ENCODE results near the gene IDUA. TPM values are rescaled to one million over a fixed set of nuclear protein-coding genes. Genes with fewer than 3 reads are reported as not detected.
"Not testable (repeated sequence)": the region's sequence is repeated elsewhere in the genome, so short reads cannot be mapped to it uniquely, and the experiment has no call there.

IDUA gene
- 10 to 100 TPM in 3 of 8 experiments, 1 to 10 TPM in 4, under 1 TPM in 1; 0.88 to 17.4 (median 5.0) TPM for total RNA-seq

- Histone ChIP-seq H3K4me1 (replicated peaks in 1 of 2) (peaks cover 0 to 7% of the 10 kb centered on the region in 2 donors), H3K4me3 (peak within 1 kb of the TSS; percentile 47 to 98 (median 71)), H3K27ac (no peak within 1 kb of the TSS)
- ATAC-seq (replicated peaks in 6 of 8): peak; percentile 74 to 92 (median 88)
- 0% methylated on average over 1 of the region's 69 CpGs; no CpG with 5 or more reads in 9 of the 10 experiments for WGBS, 10 experiments
- in situ Hi-C loops (cut with MboI; ENCODE audit: low pct_unique_long_range_greater_than_20kb in 2 of 9, low sequenced_read_pairs in 9 of 9, unreplicated experiment in 9 of 9): no loop called here
These were observed at the start of gene IDUA for GRCh38 chr4:986879-987623. Gene IDUA (plus strand): TSS chr4:987044. CDS start chr4:987085, 41 bp downstream.

DNA sequence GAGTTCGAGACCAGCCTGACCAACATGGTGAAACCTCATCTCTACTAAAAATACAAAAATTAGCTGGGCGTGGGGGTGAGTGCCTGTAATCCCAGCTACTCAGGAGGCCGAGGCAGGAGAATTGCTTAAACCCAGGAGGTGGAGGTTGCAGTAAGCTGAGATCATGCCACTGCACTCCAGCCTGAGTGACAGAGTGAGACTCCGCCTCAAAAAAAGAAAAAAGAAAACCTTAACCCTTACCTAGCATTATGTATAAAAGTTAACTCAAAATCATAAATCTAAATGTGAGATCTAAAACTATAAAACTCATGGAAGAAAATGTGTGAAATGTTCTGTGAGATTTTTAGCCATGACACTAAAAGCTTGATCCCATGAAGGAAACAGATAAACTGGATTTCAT lies 47.3 kb upstream of the IDUA start:
- H3K27ac ChIP-seq; ATAC-seq (replicated peaks in 6 of 8); H3K4me3 ChIP-seq; H3K4me1 ChIP-seq (replicated peaks in 1 of 2); in situ Hi-C loops (cut with MboI; ENCODE audit: low pct_unique_long_range_greater_than_20kb in 2 of 9, low sequenced_read_pairs in 9 of 9, unreplicated experiment in 9 of 9): not testable (repeated sequence)
- WGBS, 10 experiments: 33 to 100% (median 83%) methylated on average over 1 to 4 of the region's 4 CpGs; no CpG with 5 or more reads in 4 of the 10 experiments

- in situ Hi-C loops (cut with MboI; ENCODE audit: low pct_unique_long_range_greater_than_20kb in 2 of 9, low sequenced_read_pairs in 9 of 9, unreplicated experiment in 9 of 9): no loop called here
- Histone ChIP-seq H3K4me1 (replicated peaks in 1 of 2) (no peaks in the 10 kb centered on the region), H3K27ac (no peak overlapping the region), H3K4me3 (no peak overlapping the region)
- WGBS, 10 experiments: 7 to 33% (median 19%) methylated on average over 2 to 10 of the region's 28 CpGs; no CpG with 5 or more reads in 5 of the 10 experiments
- ATAC-seq (replicated peaks in 6 of 8): peak in 4 of 8 experiments; percentile 34 to 77 (median 44)
These were observed 41.4 kb upstream of the IDUA start for GRCh38 chr4:945274-946102.

DNA sequence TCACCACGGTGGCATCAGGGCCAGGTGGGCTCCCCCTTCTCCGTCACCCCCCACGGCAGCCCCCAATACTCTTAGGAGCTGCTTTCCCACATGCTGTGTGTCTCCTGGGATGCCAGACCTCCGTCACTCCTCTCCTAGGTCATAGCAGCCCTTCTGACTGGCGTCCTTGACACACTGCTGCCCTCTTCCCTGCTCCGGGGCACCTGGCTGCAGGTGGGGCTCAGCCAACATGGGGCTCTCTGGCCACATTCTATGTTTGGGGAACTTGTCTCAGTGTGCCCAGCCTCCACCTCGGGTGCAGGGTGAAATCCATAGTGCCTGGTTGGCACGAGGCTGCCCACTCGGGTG lies 40.8 kb upstream of the IDUA start:
- no peak for ATAC-seq (replicated peaks in 6 of 8)
- Histone ChIP-seq H3K4me3 (no peak overlapping the region), H3K4me1 (replicated peaks in 1 of 2) (no peaks in the 10 kb centered on the region), H3K27ac (no peak overlapping the region)
- in situ Hi-C loops (cut with MboI; ENCODE audit: low pct_unique_long_range_greater_than_20kb in 2 of 9, low sequenced_read_pairs in 9 of 9, unreplicated experiment in 9 of 9): no loop called here
- 20 to 68% (median 60%) methylated on average over 2 to 6 of the region's 9 CpGs; no CpG with 5 or more reads in 6 of the 10 experiments for WGBS, 10 experiments

GRCh38 chr4:946517-947471 lies 40.0 kb upstream of the IDUA start:
- no peak overlapping the region for H3K27ac ChIP-seq
- in situ Hi-C loops (cut with MboI; ENCODE audit: low pct_unique_long_range_greater_than_20kb in 2 of 9, low sequenced_read_pairs in 9 of 9, unreplicated experiment in 9 of 9): no loop called here
- no peaks in the 10 kb centered on the region for H3K4me1 ChIP-seq (replicated peaks in 1 of 2)
- no peak overlapping the region for H3K4me3 ChIP-seq
- peak in 1 of 8 experiments; percentile 25 for ATAC-seq (replicated peaks in 6 of 8)
- 39 to 90% (median 80%) methylated on average over 1 to 10 of the region's 62 CpGs; no CpG with 5 or more reads in 3 of the 10 experiments for WGBS, 10 experiments

DNA sequence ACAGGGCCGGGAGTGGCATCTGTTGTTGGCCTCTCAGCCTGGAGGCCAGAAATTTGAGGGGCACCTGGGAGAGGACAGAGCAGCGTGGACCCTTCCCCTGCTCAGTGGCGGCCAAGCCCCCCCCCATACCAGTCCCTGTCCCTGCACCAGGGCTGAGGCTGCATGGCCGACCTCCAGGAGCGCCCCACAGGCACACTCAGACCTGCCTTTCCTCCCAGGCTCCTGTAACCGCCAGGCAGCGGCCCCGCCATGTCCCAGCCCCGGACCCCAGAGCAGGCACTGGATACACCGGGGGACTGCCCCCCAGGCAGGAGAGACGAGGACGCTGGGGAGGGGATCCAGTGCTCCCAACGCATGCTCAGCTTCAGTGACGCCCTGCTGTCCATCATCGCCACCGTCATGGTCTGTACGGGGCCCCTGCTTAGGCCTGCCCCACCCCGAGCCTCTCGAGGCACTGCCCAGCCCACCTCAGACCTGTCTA lies 39.3 kb upstream of the IDUA start:
- WGBS, 10 experiments: no CpG with 5 or more reads among the region's 19 CpGs
- in situ Hi-C loops (cut with MboI; ENCODE audit: low pct_unique_long_range_greater_than_20kb in 2 of 9, low sequenced_read_pairs in 9 of 9, unreplicated experiment in 9 of 9): no loop called here
- Histone ChIP-seq H3K4me3 (no peak overlapping the region), H3K4me1 (replicated peaks in 1 of 2) (no peaks in the 10 kb centered on the region), H3K27ac (no peak overlapping the region)
- ATAC-seq (replicated peaks in 6 of 8): no peak

DNA sequence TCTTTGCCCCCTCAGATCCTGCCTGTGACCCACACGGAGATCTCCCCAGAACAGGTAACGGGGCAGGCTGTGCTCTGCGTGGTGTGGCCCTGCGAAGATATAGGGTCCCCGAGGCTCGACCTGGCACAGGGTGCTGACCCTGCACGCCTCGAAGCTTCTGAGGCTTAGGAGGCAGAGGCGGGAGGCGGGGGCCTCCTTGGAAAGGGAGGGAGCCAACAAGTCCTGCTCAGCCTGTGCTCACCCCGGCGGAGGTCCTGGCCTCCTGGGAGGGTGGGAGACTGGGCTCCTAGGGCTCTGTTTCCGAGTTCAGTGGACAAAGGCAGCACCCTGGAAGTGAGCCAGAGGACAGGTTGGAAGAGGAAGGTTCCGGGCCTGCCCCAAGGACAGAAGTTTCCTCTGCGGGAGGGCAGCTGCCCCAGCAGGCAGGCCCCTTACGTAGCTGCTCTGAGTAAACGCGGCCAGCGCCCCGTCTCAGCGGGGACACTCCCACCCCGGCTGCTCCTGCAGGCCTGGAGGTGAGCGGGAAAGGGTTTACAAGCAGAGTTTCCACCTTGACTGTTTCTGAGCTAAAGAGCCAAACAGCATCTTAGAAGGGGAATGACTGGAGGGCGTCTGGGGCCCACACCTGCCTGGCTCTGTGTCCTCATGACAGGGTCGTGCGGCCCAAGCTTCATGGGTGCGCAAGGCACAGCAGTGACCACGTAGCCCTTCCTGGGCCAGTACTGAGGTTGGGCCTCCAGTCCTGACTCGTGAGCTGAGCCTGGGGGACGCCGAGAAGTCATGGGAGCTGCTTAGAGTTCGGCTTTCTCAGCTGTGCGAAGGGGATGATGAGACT lies 38.5 kb upstream of the IDUA start:
- in situ Hi-C loops (cut with MboI; ENCODE audit: low pct_unique_long_range_greater_than_20kb in 2 of 9, low sequenced_read_pairs in 9 of 9, unreplicated experiment in 9 of 9): no loop called here
- Histone ChIP-seq H3K27ac (no peak overlapping the region), H3K4me1 (replicated peaks in 1 of 2) (no peaks in the 10 kb centered on the region), H3K4me3 (no peak overlapping the region)
- 30 to 100% (median 90%) methylated on average over 2 to 6 of the region's 33 CpGs; no CpG with 5 or more reads in 3 of the 10 experiments for WGBS, 10 experiments
- peak in 2 of 8 experiments; percentile 19 to 27 for ATAC-seq (replicated peaks in 6 of 8)

GRCh38 chr4:948936-949300 lies 37.9 kb upstream of the IDUA start:
- H3K4me3 ChIP-seq: no peak overlapping the region
- ATAC-seq (replicated peaks in 6 of 8): no peak
- no peak overlapping the region for H3K27ac ChIP-seq
- 57 to 100% (median 60%) methylated on average over 1 to 7 of the region's 13 CpGs; no CpG with 5 or more reads in 7 of the 10 experiments for WGBS, 10 experiments
- H3K4me1 ChIP-seq (replicated peaks in 1 of 2): no peaks in the 10 kb centered on the region
- in situ Hi-C loops (cut with MboI; ENCODE audit: low pct_unique_long_range_greater_than_20kb in 2 of 9, low sequenced_read_pairs in 9 of 9, unreplicated experiment in 9 of 9): no loop called here

DNA sequence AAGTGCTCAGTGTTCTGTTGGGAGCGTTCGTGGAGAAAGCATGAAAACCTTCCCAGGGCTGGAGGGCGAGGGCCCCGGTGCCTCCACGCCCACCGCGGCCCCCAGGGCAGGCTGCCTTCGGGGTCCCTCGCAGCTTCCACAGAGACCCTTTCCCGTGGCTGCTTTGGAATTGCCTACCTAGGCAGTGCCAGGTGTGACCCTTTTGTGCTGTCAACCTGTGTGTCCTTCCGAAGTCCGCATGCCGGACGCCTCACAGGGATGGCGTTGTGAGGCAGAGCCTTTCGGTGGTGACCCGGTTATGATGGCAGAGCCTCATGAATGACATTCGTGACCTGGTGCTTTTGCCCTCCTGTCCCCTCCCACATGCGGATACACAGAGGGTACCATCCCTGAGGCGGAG lies 37.2 kb upstream of the IDUA start:
- H3K27ac ChIP-seq: no peak overlapping the region
- in situ Hi-C loops (cut with MboI; ENCODE audit: low pct_unique_long_range_greater_than_20kb in 2 of 9, low sequenced_read_pairs in 9 of 9, unreplicated experiment in 9 of 9): no loop called here
- no peak for ATAC-seq (replicated peaks in 6 of 8)
- WGBS, 10 experiments: 76 to 85% (median 80%) methylated on average over 2 to 12 of the region's 20 CpGs; no CpG with 5 or more reads in 7 of the 10 experiments
- no peaks in the 10 kb centered on the region for H3K4me1 ChIP-seq (replicated peaks in 1 of 2)
- H3K4me3 ChIP-seq: no peak overlapping the region

DNA sequence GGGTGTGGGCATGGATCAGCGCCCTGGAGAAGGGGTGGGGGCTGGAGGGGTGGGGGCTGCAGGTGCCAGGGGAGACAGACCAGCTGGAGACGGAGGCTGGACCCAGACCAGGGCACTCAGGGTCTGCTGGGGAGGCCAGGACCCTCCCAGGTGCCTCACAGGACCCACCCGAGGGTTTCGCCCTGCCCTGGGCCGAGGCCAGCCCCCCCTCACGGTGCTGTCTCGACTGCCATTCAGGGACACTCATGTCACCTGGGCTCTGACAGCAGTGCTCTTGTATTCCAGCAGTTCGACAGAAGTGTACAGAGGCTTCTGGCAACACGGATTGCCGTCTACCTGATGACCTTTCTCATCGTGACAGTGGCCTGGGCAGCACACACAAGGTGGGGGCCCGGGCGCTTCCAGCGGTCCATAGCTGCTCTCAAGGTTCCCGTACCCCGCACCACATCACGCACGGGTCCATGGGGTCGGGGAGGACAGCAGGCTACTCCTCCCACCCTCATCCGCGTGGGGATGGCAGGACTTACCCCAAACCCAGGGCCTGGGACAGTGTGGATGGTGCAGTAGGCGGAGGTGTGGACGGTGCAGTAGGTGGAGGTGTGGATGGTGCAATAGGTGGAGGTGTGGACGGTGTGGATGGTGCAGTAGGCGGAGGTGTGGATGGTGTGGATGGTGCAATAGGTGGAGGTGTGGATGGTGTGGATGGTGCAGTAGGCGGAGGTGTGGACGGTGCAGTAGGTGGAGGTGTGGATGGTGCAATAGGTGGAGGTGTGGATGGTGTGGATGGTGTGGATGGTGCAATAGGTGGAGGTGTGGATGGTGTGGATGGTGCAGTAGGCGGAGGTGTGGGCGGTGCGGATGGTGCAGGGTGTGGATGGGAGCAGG lies 36.5 kb upstream of the IDUA start:
- 70 to 100% (median 96%) methylated on average over 1 to 8 of the region's 30 CpGs; no CpG with 5 or more reads in 1 of the 10 experiments for WGBS, 10 experiments
- H3K27ac ChIP-seq: no peak overlapping the region
- no peak for ATAC-seq (replicated peaks in 6 of 8)
- H3K4me3 ChIP-seq: no peak overlapping the region
- in situ Hi-C loops (cut with MboI; ENCODE audit: low pct_unique_long_range_greater_than_20kb in 2 of 9, low sequenced_read_pairs in 9 of 9, unreplicated experiment in 9 of 9): no loop called here
- no peaks in the 10 kb centered on the region for H3K4me1 ChIP-seq (replicated peaks in 1 of 2)

DNA sequence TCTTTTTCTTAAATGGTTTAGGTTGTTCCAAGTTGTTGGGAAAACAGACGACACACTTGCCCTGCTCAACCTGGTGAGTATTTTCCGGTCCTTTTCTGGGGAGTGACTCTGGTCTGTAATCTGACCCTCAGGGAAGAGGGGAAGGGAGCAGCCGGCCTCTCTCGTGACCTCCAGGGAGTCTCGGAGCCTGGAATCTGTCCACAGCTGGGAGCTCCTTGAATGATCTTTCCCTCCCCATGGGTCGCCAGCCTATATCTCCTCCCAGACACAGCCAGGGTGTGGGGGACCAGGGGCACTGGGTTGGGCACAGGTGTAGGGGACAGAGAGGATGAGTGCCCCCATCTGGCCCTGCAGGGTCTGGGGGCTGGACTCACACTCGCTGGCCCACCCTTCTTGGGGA lies 35.7 kb upstream of the IDUA start:
- in situ Hi-C loops (cut with MboI; ENCODE audit: low pct_unique_long_range_greater_than_20kb in 2 of 9, low sequenced_read_pairs in 9 of 9, unreplicated experiment in 9 of 9): no loop called here

More for the DNA sequence above, 35.7 kb upstream of the IDUA start:
- Histone ChIP-seq H3K4me1 (replicated peaks in 1 of 2) (no peaks in the 10 kb centered on the region), H3K27ac (no peak overlapping the region), H3K4me3 (no peak overlapping the region)
- WGBS, 10 experiments: 18 to 83% (median 60%) methylated on average over 2 to 4 of the region's 7 CpGs; no CpG with 5 or more reads in 4 of the 10 experiments
- ATAC-seq (replicated peaks in 6 of 8): no peak

All from motor neuron (in vitro differentiated cells).